Left cardiac atrium (tissue), 4 donors: ENCODE data around the gene TTLL6. TPM values are rescaled to one million over a fixed set of nuclear protein-coding genes. Genes with fewer than 3 reads are reported as not detected.
"Not testable (repeated sequence)": the region's sequence is repeated elsewhere in the genome, so short reads cannot be mapped to it uniquely, and the experiment has no call there.

Experiments used
- ATAC-seq, 2 donors: fragments of 200-7000 bp; cut with Tn5 transposase; one replicate each; pipeline ENCODE4 v1.9.1; 2020; ENCODE audit warnings: mild to moderate bottlenecking in 2 of 2, moderate library complexity in 2 of 2
- DNase-seq: peaks from one replicate; pipeline ENCODE4 v3.0.0-alpha.2; 2020
- intact Hi-C, 2 donors: fragments of 100-400 bp; cut with DNase I; formaldehyde crosslinking; loops; one replicate each; pipeline versions ENCODE4 v1.14.1 to v1.15.1; 2022 to 2023
- long read RNA-seq: library from polyadenylated mRNA; unstranded; transcript quantifications from one replicate; pipeline ENCODE4 v2.0.0, GENCODE V29; 2021
- total RNA-seq, 2 donors: library from RNA; stranded (reverse); fragmentation: NEBNext Ultra II Directional; extraction: Animal tissue kit (Norgen Biotek cat#: 25700); gene quantifications; one replicate each; pipeline ENCODE4 v1.2.1, GENCODE V29; 2021
- donor health status: DM: no; HTN: yes; CAD: no.
- donor health status: DM: no; HTN: yes; CAD: no; lungs with severe emphysema.
- donor health status: DM: yes; HTN: yes; CAD: no.
- donor health status: Dilated cardiomyopathy.

TTLL6 gene
- total RNA-seq: under 1 TPM in 1 of 2 donors, not detected in 1; 0.16 TPM
- long read RNA-seq: 0 reads

DNA sequence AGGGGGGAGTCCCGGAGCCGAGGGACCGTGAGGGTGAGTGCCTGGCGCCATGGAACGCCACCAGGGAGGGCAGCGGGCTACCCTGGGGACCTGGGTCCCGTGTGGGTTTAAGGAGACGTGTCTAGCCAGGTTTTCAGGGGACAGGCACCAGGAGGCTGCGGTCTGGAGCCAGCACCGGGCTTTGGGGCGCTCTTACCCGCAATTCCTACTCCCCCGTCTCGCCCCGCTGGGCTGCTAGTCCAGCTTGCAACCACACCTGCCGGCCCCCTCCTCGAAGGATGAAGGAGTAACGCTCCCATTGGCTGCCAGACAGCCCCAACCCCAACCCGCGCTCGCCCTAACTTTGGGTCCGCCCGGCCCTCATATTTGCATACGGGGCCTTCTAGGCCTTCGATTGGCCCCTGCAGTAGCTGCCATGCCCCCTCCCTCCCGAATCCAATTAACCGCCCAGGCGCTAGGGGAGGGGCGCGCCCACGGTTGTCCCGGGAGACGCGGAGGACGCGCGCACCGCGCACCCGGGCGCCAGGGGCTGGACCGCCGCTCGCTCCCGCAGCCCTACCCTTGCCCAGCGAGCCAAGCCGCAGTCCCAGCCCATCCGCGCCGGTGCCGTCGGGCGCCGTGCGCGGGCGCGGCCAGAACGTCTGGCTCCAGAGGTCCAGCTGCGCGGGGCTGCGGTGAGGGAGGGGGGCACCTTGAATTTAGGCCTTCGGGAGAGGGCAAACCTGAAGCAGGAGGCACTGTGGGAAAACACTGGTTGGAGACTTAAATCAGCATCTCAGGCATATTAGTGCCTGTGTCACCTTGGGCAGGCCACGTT is at the start of gene TTLL6:
Gene TTLL6, minus strand, starts transcription at position 456 of the 817 bp plus-strand sequence. Its CDS starts 157 bp downstream, at position 299.
- DNase-seq: peak; percentile 91
- intact Hi-C loops: no loop called here
- ATAC-seq: peak; percentile 98 to 99

DNA sequence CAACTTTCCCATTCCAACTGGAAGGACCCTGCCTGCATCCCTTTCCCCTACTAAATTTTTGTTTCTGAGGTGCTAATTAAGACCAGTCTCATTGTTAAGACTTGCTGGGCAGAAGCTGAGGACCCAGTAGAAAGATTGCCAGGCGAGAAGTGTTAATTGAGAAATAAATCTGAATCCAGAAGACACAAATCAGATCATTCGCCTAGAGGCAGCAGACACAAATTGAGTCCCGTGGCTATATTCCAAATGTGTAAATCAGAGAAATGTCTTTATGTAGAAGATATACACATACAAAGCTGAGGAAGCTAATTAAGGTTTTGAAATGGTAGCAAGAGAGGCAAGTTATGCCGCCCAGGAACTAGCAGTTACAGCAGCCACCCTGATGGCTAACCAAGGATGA is 43.4 kb upstream of the TTLL6 start:
- no peak for DNase-seq
- intact Hi-C loops: no loop called here
- no peak for ATAC-seq

DNA sequence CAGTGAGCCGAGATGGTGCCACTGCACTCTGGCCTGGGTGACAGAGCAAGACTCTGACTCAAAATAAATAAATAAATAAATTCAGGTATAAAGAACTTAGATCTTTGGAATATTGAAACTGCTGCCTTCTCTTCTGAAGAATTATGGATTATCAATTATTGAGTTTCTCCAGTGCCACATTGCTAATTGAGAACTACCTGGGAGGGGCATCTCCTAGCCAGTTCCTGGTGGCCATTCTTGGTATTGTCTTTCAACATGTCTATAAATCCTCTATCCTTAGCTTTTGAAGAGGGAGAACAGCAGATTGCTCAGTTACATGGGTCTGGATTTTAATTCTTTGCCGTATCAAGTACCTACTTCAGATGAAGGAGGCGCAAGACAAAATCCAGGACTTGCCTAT is 43.0 kb upstream of the TTLL6 start:
- intact Hi-C loops: no loop called here
- DNase-seq (no peak), ATAC-seq (no peak)

DNA sequence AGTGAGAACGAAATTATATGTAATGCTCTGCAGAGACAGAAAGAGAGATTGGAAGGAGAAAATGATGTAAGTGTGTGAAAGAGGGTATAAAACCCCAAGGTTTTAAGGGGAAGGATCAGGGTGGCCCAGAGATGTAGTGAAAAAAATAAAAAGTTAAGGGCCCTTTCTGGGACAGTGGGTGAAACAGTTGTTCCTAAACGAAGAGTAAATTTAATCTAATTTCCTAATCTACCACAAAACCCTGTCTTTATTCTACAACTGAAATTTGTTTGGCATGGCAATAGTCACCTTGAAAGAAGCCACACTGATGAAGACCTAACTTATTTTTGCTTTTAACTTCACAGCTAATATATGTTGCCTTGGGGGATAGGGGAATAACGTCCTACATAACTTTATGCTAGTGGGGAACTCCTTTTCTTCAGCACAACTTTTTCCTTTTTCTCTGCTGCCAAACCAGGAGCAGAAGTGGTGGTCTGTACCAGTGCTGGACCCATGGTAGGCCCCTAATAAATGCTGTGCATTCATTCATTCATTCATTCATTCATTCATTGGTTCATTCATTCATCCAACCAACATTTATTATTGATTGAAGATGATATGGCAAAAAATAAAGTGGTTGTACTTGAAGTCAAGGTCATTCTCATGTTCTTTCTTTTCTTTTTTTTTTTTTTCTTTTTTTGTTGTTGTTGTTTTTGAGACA is 39.2 kb upstream of the TTLL6 start:
- DNase-seq (no peak), ATAC-seq (no peak)
- intact Hi-C loops: no loop called here

DNA sequence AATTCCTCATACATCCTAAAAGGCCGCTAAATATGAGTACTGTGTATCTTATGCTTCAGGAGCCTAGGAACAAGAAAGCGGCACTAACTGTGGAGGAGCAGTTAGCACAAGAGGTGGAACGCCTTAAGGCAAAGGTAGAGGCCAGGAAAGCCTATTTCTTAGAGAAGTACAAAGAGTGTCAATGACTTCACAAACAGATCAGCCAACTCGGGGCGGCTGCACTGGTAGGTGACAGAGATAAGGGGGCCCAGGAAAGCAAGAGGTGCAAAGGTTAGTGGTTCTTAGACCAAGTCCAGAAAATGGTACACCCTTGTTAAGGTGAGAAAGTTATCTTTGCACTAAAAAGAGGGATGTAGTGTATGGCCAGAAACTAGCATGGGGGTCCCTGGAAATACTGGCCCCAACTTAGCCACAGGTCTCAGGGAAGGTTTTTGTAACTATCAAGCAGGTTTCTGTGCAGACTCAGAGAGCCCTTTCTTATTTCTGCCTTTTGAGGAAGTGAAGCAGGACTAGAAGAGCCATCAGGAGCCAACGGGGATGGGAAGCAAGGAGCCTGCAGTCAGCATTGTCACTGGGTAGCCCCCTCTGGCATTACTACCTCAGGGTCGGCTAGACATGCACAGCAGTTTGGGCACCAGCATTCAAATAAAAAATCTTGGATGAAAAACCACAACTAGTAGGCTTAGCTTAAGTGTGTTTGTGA is 37.9 kb upstream of the TTLL6 start:
- no peak for DNase-seq
- no peak for ATAC-seq
- intact Hi-C loops: no loop called here

DNA sequence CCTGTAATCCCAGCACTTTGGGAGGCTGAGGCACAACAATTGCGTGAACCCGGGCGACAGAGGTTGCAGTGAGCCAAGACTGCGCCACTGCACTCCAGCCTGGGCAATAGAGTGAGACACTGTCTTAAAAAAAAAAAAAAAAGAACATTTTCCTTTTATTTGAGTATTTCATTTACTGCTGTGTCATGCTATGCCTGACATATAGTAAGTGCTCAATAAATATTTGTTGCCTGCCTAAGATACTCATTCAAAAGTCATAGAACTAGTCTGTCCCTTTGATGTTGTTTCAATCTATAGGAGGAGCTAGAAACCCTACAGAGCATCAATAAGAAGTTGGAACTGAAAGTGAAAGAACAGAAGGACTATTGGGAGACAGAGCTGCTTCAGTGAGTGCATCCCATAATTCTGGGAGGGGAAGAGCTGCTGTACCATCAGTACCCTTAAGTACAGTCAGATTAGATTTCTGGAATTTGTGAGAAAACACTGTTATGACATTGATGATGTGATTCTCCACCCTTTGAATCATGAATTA is 33.8 kb upstream of the TTLL6 start:
- no peak for ATAC-seq
- intact Hi-C loops: no loop called here
- DNase-seq: no peak

DNA sequence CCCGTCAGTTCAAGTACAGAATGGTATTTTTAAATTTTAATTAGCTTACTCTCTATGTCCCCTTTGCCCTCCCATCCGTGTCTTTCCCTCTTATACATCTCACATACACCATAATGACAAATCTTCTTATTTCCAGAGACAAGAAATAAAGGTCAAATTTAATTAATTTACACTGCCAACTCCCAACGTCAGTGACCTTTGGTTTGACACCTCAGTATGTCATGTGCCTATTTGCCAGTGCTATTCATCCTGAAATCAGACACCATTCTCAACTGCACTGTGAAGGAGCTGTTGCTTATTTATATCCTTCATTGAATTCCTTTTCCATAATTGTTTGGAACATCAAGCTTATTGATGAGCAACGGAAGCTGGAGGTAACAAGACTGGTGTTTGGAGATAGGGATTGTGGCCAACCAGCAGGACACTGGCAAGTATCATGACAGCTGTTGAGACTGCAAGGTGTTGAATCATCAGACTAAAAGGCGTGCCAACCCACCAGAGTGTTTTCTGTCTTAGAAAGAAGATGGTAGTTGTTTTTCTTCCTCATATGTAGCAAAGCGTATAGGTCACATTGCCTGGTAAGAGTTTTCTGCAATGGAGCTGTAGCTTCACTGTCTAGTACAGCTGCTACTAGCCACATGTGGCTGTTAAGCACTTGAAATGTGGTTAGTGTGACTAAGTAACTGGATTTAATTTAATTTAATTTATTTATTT is 26.3 kb upstream of the TTLL6 start:
- ATAC-seq: peak in 1 of 2 donors; percentile 19
- intact Hi-C loops: no loop called here

DNA sequence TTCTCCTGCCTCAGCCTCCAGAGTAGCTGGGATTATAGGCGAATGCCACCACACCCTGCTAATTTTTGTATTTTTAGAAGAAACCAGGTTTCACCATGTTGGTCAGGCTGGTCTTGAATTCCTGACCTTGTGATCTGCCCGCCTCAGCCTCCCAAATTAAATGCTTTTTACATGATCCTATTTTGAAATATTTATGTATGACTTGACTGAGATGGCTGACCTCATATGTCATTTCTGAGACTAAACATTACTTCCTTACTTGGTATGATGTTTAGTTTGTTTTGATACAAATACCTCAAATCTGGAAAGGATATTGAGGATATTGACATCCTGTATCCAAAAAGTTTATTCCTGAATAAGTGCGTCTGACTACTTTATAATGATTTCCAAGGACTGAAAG is 25.7 kb upstream of the TTLL6 start:
- no peak for ATAC-seq
- intact Hi-C loops: no loop called here
- DNase-seq: no peak

More for the DNA sequence above, 26.3 kb upstream of the TTLL6 start:
- no peak for DNase-seq

DNA sequence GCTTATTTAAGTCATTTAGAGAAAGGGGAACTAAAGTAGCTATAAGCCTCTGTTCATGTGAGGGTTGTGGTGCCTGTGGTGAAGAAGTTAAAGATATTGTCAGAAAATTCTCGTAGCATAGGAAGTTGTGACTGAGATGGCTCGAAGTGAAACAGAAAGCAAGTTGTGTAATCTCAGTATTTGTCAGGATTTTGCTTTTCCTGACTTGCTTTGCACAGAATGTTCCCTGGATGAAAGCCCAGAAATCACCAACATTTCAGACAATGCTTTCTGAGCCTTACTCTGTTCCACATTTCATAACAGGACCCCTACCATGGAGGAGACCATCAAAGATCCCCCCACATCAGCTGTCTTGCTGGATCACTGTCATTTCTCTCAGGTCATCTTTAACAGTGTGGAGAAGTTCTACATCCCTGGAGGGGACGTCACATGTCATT is 24.4 kb upstream of the TTLL6 start:
- DNase-seq: no peak
- intact Hi-C loops: no loop called here
- ATAC-seq: peak; percentile 75 to 84

DNA sequence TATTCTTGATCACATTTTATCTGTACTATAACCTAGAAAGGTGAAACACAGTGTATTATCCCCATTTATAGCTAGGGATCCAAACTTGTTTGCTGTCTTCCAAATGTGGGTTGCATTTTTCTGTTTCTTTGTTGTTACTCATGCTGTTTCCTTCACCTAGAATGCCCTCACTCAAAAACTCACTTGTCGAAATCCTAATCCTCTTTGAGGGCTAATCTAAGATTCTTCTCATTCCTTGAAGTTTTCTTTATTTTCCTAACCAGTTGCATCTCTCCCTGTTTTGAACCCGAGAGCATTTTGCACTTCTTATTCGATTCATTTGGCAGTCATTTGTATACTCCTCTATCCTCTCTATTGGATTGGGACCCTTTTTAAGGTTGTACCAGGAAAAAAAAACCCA is 23.4 kb upstream of the TTLL6 start:
- ATAC-seq (no peak), DNase-seq (no peak)
- intact Hi-C loops: no loop called here

DNA sequence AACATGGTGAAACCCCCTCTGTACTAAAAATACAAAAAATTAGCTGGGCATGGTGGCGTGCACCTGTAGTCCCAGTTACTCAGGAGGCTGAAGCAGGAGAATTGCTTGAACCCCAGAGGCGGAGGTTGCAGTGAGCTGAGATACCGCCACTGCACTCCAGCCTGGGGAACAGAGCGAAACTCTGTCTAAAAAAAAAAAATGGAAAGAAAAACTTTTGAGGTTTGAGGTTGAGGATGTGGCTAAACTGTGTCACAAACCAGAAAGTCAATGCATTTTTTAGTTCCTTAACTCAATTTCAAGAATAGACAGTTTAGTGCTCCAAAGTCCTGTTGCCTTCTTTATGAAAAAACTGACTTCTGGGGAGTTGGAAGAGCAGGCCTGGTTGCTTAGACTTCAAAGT is 20.4 kb upstream of the TTLL6 start:
- ATAC-seq, intact Hi-C loops, DNase-seq: not testable (repeated sequence)

DNA sequence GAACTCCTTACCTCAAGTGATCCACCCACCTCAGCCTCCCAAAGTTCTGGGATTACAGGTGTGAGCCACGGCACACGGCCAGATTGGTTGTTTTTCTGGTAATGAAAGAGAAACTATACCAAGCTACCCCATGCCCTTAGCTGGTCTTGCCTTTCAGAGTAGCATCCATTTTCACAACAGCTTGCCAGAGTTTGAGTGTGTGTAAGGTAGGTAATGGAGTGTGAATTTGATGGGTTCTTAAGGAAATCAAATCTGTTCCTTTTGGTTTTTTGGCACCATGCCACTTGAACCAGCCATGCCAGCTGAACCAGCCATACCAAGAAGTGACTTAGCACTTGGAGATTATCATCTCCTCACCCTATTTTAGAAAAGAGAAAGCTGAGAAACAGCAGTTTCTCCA is 18.9 kb upstream of the TTLL6 start:
- no peak for DNase-seq

DNA sequence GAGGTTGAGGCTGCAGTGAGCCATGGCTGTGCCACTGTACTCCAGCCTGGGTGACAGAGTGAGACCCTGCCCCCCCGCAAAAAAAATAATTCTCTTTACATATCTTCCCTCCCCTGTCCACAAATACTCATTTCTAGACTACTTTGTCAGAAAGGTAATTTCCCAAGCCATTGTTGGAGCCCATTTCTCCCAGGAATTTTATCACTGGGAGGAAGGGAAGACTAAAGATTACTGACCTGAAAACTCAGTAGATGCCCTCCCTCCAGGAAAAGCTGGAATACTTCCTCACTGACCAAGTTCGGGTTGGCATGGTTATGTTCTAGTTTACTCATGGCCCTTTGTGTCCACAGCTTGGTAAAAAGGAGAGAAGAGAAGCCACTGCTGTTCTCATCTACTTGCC is 17.9 kb upstream of the TTLL6 start:
- DNase-seq (no peak), ATAC-seq (no peak)
- intact Hi-C loops: no loop called here

More for the DNA sequence above, 18.9 kb upstream of the TTLL6 start:
- no peak for ATAC-seq
- intact Hi-C loops: no loop called here

DNA sequence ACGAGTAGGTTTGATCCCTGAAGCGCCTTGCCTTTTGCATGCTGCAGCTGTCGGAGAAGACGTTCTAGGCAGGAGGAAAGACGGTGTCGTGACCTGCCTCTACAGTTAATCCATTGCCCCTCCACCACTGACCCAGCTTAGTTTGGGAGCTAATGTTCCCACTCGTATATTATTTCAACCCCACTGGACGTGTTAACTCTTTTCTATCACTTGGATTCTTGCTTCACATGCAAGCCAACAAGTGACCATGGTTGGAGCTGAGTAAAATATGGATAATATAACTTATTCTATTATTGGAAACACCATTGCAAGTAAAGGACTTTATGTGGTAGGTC is 14.5 kb upstream of the TTLL6 start:
- ATAC-seq (no peak), DNase-seq (no peak)
- intact Hi-C loops: no loop called here

DNA sequence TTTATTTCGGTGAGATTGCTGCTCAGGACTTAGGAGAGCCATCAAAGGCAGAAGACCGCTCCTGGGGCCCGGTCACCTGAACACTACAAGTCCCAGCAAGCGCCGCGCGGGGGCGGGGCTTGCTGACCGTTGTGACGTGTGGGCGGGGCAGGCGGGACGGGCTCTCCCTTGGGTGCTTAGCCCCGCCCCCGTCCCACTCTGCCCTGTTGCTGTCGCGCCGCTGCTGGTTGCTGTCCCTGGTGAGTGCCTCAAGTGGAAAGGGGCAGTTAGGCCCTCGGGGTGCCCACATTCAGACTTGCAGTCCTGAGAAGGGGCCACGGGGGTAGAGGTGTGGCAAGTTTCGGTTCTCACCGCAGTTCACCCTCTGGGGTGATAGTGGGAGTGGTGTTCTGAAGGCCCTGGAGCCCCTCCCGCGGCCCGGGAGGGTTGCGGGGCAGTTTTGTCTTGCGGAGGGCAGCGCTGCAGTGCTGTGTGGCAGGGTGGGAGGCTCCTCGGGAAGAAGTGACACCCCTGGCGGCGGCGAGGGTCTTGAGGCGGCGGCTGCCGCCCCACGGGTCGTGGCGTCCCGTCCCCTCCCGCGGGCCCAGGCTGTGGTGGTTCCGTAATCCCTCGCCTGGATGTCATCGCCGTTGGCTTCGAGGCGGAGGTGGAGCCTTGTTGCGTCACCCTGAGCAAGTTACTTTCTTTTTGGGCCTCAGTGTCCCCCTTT is 14.0 kb upstream of the TTLL6 start, which contains the start of gene CALCOCO2:
Gene CALCOCO2, plus strand, starts transcription at position 196 of the 709 bp plus-strand sequence. CDS start 10,673 bp downstream, outside the sequence.
- ATAC-seq (peak; percentile 98), DNase-seq (peak; percentile 95)
- intact Hi-C loops: no loop called here

DNA sequence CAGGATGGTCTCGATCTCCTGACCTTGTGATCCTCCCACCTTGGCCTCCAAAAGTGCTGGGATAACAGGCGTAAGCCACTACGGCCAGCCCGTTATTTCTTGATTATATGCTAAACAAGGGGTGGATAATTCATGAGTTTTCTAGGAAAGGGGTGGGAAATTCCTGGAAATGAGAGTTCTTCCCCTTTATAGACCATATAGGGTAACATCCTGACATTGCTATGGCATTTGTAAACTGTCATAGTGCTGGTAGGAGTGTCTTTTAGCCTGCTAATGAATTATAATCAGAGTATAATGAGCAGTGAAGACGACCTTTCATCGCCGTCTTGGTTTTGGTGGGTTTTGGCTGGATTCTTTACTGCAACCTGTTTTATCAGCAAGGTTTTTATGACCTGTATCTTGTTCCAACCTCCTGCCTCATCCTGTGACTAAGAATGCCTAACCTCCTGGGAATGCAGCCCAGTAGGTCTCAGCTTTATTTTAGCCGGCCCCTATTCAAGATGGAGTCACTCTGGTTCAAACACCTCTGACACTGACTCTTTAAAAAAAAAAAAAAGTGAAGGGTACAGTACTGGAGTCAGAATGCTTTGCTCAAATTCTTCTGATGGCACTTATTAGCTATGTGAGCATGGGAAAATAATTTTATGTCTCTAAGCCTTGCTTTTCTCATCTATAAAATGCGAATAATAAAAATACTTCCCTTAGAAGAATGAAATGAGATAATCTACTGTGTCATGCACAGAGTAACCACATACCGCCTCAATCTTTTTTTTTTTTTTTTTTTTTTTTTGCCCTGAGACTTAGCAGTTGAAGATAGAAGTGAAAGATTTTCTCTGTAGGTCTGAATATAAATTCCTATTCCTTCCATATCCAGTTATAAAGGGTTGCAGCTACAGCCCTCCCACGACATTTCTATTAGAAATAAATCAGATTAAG is 8.7 kb upstream of the TTLL6 start:
- no peak for ATAC-seq
- no peak for DNase-seq
- intact Hi-C loops: no loop called here

DNA sequence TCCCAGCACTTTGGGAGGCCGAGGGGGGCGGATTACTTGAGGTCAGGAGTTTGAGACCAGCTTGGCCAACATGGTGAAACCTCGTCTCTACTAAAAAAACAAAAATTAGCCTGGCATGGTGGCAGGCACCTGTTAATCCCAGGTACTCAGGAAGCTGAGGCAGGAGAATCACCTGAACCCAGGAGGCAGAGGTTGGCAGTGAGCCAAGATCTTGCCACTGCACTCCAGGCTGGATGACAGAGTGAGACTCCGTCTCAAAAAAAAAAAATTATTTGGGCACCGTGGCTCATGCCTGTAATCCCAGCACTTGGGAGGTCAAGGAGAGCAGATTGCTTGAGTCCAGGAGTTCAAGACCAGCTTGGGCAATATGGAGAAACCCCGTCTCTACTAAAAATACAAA is 3.9 kb upstream of the TTLL6 start:
- intact Hi-C loops: not testable (repeated sequence)

More for the DNA sequence above, 3.9 kb upstream of the TTLL6 start:
- not testable (repeated sequence) for DNase-seq, ATAC-seq
